Calu3 (cell line): ENCODE results near the gene EIF3K. TPM values are rescaled to one million over a fixed set of nuclear protein-coding genes. Genes with fewer than 3 reads are reported as not detected.

Experiments
- BruUV-seq: library from RNA; stranded (reverse); fragments of 400-500 nt; replicated peaks from 2 replicates; lab custom pipeline; 2021; lab: Mats Ljungman, UMichigan
- CTCF ChIA-PET: fragments of 300-600 bp; sonication (Branson Sonifier 250); formaldehyde crosslinking; loops from one replicate; lab custom pipeline; 2022; ENCODE audit warnings: antibody characterized with exemption; lab: Charles Lee
- DNase-seq: peaks from one replicate; pipeline ENCODE4 v3.0.0; 2022
- H3K27ac Mint-ChIP-seq: one replicate; pipeline ENCODE4 v1.8.0; 2022; ENCODE audit warnings: mixed read lengths; ENCODE audit not compliant: unreplicated experiment
- H3K27me3 Mint-ChIP-seq: one replicate; pipeline ENCODE4 v1.8.0; 2022; ENCODE audit warnings: mixed read lengths; ENCODE audit not compliant: unreplicated experiment
- H3K36me3 Mint-ChIP-seq: one replicate; pipeline ENCODE4 v1.8.0; 2022; ENCODE audit warnings: mild to moderate bottlenecking, moderate library complexity, mixed read lengths; ENCODE audit not compliant: insufficient read depth, unreplicated experiment
- H3K4me1 Mint-ChIP-seq: one replicate; pipeline ENCODE4 v1.8.0; 2022; ENCODE audit warnings: mild to moderate bottlenecking, low read depth, mixed read lengths; ENCODE audit not compliant: unreplicated experiment
- H3K4me3 Mint-ChIP-seq: one replicate; pipeline ENCODE4 v1.8.0; 2022; ENCODE audit warnings: mild to moderate bottlenecking, low read depth, moderate library complexity, mixed read lengths; ENCODE audit not compliant: unreplicated experiment
- H3K9me3 Mint-ChIP-seq: one replicate; pipeline ENCODE4 v1.8.0; 2022; ENCODE audit warnings: low read depth, mixed read lengths; ENCODE audit not compliant: unreplicated experiment
- CTCF ChIP-seq: fragments of 200-600 bp; IDR thresholded peaks from one replicate; pipeline ENCODE4 v1.8.0; 2022; ENCODE audit warnings: antibody characterized with exemption; ENCODE audit not compliant: unreplicated experiment
- intact Hi-C: fragments of 100-400 bp; cut with micrococcal nuclease; formaldehyde crosslinking; loops from one replicate; pipeline ENCODE4 v1.10.0; 2022; ENCODE audit not compliant: unreplicated experiment
- total RNA-seq: library from RNA; stranded (reverse); gene quantifications from 2 replicates; pipeline ENCODE4 v1.2.3, GENCODE V29; 2022

Gene EIF3K
- total RNA-seq, 1 experiment from 2014 or later: 334 TPM

DNA sequence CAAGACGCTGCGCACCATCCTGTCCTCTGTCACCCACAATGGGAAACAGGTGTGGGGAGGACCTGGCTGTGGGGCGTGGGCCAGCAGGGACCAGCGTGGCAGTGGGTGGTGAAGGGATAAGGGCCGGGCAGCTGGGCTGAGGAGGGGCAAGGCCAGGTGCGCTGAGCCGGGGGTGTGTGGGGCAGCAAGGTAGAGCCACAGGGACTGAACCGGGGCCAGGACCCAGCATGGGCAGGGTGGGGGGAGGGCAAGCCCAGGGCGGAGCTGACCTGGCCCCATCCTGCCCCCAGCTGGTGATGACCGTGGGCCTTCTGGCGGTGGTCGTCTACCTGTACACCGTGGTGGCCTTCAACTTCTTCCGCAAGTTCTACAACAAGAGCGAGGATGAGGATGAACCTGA, 38.9 kb upstream of the EIF3K start:
- intact Hi-C loops: no loop called here
- H3K27me3 Mint-ChIP-seq: no peaks in the 10 kb centered on the region
- H3K27ac Mint-ChIP-seq: no peak overlapping the region
- DNase-seq: no peak
- no TSS peak for BruUV-seq
- H3K9me3 Mint-ChIP-seq: no peaks in the 10 kb centered on the region
- CTCF ChIA-PET: interaction anchor here (0.6 kb wide), 2 partner anchors 10 to 444 kb away, joined by 4 to 5 read pairs; no protein-coding TSS in a partner anchor
- no peak overlapping the region for H3K4me3 Mint-ChIP-seq
- no peak for TF ChIP-seq CTCF
- peaks cover 10% of the 10 kb centered on the region for H3K4me1 Mint-ChIP-seq
- H3K36me3 Mint-ChIP-seq: peaks cover 4% of the 10 kb centered on the region

DNA sequence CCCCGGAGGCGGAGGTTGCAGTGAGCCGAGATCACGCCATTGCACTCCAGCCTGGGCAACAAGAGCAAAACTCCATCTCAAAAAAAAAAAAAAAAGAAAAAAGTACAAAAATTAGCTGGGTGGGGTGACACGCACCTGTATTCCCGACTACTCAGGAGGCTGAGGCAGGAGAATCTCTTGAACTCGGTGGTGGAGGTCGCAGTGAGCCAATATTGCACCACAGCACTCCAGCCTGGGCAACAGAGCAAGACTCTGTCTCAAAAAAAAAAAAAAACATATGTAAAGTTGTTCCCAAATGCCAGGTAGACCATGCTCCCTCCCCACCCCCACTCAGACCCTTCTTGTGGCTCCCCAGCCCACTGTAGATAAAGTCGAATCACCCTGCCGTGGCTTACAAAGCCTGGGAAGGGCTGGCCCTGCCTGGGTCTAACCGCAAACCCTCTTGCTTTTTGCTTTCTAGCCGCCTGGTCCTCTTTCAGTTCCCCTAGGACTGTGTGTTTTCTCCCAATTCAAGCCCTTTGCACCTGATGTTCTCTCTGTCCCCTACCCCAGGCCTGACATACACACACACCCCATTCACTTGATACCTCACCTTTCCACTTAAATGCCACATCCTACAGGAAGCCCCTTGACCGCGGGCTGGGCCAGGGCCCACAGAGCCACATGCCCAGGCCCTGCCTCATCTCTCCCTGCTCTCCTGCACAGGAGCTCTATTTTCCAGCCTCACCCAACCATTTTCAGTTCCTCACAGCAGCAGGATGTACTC, 35.6 kb upstream of the EIF3K start:
- Mint-ChIP-seq H3K4me1 (peaks cover 10% of the 10 kb centered on the region), H3K27me3 (no peaks in the 10 kb centered on the region), H3K36me3 (peaks cover 4% of the 10 kb centered on the region), H3K9me3 (no peaks in the 10 kb centered on the region), H3K4me3 (no peak overlapping the region), H3K27ac (no peak overlapping the region)
- intact Hi-C loops: no loop called here
- TF ChIP-seq CTCF: no peak
- DNase-seq: no peak
- no TSS peak for BruUV-seq
- CTCF ChIA-PET: no interaction called here

- Mint-ChIP-seq H3K36me3 (peaks cover 4% of the 10 kb centered on the region), H3K9me3 (no peaks in the 10 kb centered on the region), H3K27ac (no peak overlapping the region), H3K4me1 (peaks cover 10% of the 10 kb centered on the region), H3K4me3 (no peak overlapping the region), H3K27me3 (no peaks in the 10 kb centered on the region)
- DNase-seq: no peak
- BruUV-seq: no TSS peak
- no peak for TF ChIP-seq CTCF
- intact Hi-C loops: no loop called here
- CTCF ChIA-PET: no interaction called here
Measured at GRCh38 chr19:38583985-38584305, 35.0 kb upstream of the EIF3K start.

- no peak for DNase-seq
- TF ChIP-seq CTCF: no peak
- Mint-ChIP-seq H3K9me3 (no peaks in the 10 kb centered on the region), H3K4me1 (no peaks in the 10 kb centered on the region), H3K36me3 (peaks cover 4% of the 10 kb centered on the region), H3K4me3 (no peak overlapping the region), H3K27me3 (no peaks in the 10 kb centered on the region), H3K27ac (no peak overlapping the region)
- intact Hi-C loops: no loop called here
- CTCF ChIA-PET: no interaction called here
- BruUV-seq: no TSS peak
Measured at GRCh38 chr19:38587562-38587961, 31.4 kb upstream of the EIF3K start.
